GM12891 (cell line): ENCODE results near the gene ARHGAP11A. TPM values are rescaled to one million over a fixed set of nuclear protein-coding genes. Genes with fewer than 3 reads are reported as not detected.
A peak's percentile ranks its signal among the peaks of the same experiment; 100 is the strongest.
"Not testable (repeated sequence)": the region's sequence is repeated elsewhere in the genome, so short reads cannot be mapped to it uniquely, and the experiment has no call there.

ENCODE experiments used
- DNase-seq: peaks from one replicate; pipeline ENCODE4 v3.0.0; 2011; ENCODE audit warnings: low spot score; ENCODE audit not compliant: insufficient read length
- FAIRE-seq: peaks from 2 replicates; lab custom pipeline; 2011; peaks lifted over from hg19 to GRCh38; lab: Jason Lieb, UNC
- PAX5 ChIP-seq: IDR thresholded peaks from 2 replicates; pipeline ENCODE4 v1.6.1; 2011; ENCODE audit warnings: low read length, moderate library complexity, mild to moderate bottlenecking; ENCODE audit not compliant: insufficient read depth, severe bottlenecking
- POLR2A ChIP-seq: IDR thresholded peaks from 2 replicates; pipeline ENCODE4 v1.6.1; 2011; ENCODE audit warnings: low read depth, low read length, control low read depth
- POLR2AphosphoS5 ChIP-seq: IDR thresholded peaks from 2 replicates; pipeline ENCODE4 v1.6.1; 2011; ENCODE audit warnings: low read depth, low read length, control low read depth
- POU2F2 ChIP-seq: IDR thresholded peaks from 2 replicates; pipeline ENCODE4 v1.6.1; 2011; ENCODE audit warnings: low read depth, mild to moderate bottlenecking, control low read depth, low read length, moderate library complexity
- SPI1 ChIP-seq: IDR thresholded peaks from 2 replicates; pipeline ENCODE4 v1.6.1; 2011; ENCODE audit warnings: low read depth, low read length, control low read depth
- TAF1 ChIP-seq: IDR thresholded peaks from 2 replicates; pipeline ENCODE4 v1.6.1; 2011; ENCODE audit warnings: low read depth, low read length, control low read depth
- polyA plus RNA-seq: library from polyadenylated mRNA; unstranded; fragments of >200 nt; gene quantifications from one replicate; pipeline ENCODE4 v1.2.1, GENCODE V29; 2012; ENCODE audit warnings: low read depth, missing spikeins, inconsistent platforms; ENCODE audit not compliant: missing spikeins

The ARHGAP11A gene, protein sequence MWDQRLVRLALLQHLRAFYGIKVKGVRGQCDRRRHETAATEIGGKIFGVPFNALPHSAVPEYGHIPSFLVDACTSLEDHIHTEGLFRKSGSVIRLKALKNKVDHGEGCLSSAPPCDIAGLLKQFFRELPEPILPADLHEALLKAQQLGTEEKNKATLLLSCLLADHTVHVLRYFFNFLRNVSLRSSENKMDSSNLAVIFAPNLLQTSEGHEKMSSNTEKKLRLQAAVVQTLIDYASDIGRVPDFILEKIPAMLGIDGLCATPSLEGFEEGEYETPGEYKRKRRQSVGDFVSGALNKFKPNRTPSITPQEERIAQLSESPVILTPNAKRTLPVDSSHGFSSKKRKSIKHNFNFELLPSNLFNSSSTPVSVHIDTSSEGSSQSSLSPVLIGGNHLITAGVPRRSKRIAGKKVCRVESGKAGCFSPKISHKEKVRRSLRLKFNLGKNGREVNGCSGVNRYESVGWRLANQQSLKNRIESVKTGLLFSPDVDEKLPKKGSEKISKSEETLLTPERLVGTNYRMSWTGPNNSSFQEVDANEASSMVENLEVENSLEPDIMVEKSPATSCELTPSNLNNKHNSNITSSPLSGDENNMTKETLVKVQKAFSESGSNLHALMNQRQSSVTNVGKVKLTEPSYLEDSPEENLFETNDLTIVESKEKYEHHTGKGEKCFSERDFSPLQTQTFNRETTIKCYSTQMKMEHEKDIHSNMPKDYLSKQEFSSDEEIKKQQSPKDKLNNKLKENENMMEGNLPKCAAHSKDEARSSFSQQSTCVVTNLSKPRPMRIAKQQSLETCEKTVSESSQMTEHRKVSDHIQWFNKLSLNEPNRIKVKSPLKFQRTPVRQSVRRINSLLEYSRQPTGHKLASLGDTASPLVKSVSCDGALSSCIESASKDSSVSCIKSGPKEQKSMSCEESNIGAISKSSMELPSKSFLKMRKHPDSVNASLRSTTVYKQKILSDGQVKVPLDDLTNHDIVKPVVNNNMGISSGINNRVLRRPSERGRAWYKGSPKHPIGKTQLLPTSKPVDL
- 16.9 TPM for polyA plus RNA-seq

DNA sequence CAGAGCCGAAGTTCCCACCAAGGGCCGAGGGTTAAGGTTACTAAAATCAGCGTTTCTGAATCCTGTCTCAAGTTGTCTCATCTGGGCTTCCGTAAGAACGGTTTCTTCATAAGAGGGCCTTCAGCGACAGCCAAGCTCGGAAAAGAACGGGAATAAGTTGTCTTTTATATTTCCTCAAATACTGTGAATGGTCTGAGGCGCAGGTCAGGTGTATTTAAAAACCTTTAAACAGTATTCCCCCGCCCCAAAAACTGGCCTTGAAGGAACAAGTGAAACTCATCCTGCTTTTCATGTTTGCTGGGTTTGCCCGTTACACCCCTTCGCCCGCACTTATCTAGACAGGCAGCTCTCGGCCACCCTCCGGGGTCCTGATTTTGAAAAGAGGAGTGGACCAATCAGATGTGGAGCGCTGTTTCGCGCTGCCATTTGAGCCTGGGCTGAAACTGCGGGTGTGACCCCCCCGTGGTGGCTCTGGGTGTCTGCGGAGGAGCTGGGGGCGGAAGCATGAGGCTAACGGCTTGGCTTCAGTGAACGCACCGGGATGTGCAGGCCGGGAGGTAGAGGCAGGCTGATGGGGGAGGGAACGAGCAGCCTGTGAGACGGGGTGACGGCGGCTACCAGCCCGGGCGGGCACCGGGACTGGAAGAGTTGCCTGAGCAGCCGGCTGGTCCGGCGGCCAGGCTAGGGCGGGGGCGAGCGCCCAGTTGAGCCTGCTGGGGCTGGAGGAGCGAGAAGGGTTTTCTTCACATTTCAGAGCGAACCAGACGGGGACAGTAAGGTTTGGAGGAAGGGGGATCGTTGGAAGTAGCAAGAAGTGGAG is at the start of gene ARHGAP11A:
TSS of gene ARHGAP11A (plus strand) at position 454 of the 820 bp plus-strand sequence. CDS start 708 bp downstream, outside the sequence.
- DNase-seq = not testable (repeated sequence)
- FAIRE-seq = peak; percentile 82

DNA sequence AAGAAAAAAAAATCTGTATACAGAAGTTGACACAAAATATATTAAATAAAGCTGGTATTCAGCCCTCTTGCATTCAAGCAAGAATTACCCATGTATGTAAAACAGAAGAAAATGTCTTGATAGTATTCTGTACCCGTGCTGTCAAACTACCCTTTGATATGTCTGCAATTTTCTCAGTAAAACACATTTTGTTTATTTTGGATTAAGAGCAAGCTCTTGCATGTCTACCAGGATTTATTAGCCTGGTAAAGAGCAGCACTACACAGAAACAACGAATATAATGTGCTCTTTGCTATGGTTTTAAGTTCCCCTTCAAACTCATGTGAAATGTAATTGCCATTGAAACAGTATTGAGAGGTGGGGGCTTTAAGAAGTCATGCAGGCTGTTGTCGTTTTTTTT is 46.3 kb upstream of the ARHGAP11A start:
- not testable (repeated sequence) for DNase-seq, FAIRE-seq

DNA sequence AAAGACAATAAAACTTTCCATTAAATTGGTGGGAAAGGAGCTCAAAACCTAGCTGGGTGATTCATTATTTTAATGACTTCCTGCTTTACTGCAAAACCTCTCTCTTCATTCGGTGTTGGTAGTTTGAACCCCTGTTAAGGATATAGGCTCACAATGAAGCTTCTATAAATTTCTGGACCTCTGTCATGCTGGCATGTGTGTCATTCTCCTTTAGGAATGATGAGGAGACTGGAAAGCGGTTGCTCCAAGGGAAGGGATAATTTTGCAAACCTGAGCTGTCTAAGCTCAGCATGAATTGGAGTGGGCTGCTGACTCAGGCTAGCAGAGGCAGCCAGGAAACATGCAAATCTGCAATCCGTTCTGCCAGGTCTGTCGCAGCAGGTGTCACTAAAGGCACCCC is 36.8 kb upstream of the ARHGAP11A start:
- not testable (repeated sequence) for DNase-seq, FAIRE-seq

DNA sequence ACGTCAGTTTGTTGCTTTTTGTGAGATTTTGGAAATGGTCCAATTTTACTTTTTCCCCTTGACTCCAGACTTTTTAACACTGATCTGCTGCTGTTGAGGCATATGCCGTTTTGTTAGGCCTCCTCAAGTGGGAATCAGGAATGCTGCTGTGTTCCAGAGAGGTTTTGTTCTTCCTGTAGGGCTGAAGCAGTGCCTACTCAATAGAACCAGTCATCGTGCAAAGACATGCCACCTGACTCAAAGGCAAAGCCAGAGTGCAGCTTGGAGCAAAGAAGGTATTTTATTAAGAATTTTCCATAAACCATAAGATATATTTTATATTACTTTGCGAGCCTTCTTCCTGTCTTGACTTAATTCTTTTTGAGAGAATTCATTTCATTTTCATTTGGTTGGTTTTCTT is 29.5 kb upstream of the ARHGAP11A start:
- FAIRE-seq, DNase-seq: not testable (repeated sequence)

DNA sequence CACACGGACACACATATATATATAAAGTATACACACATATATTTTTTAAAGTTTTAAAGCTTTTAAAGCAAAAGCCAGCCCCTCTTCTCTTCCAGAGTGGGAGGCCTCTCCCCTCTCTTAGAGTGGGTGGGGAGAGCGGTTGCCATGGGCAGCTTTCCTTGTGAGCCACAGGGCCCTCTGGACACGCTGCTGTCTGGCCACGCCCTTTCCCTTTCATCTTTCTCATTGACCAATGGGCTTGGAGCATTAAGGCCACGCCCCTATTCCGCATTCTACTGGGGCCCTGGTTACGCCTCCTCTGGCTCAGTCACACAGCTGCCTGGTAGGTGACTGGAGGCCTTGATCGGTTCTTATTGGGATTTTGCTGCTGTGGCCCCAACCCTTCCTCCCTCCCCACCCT is 22.2 kb upstream of the ARHGAP11A start, which contains the start of gene GOLGA8N:
TSS of gene GOLGA8N (plus strand) at position 306 of the 400 bp plus-strand sequence.
- not testable (repeated sequence) for FAIRE-seq, DNase-seq

DNA sequence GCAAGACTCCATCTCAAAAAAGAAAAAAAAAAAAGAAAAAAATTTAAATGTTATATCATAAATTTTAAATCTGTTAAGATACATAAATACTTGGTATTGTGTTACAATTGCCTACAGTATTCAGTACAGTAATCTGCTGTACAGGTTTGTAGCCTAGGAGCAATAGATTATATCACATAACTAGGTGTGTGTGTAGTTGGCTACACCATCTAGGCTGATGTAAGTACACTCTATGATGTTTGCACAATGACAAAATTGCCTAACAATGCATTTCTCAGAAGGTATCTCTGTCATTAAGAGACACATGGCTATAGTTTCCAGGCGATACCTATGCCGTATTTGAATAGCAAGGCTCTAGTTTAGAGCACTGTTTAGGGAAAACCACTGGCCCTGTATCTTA is 5.8 kb upstream of the ARHGAP11A start:
- not testable (repeated sequence) for FAIRE-seq

DNA sequence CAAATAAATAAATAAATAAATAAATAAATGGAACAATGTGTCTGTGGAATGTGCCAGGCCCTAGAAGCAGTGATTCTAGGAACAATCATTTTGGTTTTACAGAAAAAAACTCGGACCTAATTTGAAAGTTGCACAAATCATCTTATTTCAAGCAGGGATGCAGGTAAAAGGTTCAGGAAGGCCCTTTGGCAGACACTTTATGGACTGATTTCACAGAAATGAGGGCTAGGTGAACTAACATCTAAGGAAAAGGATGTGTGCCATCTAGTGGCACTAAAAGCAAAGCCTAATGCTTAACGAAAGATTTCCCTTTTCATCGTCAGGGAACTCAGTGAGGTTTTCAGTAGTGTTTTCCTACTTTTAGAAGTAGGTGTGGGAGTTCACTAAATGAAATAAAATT is 4.6 kb upstream of the ARHGAP11A start:
- FAIRE-seq = peak; percentile 63

More for the DNA sequence above, 5.8 kb upstream of the ARHGAP11A start:
- DNase-seq = not testable (repeated sequence)

DNA sequence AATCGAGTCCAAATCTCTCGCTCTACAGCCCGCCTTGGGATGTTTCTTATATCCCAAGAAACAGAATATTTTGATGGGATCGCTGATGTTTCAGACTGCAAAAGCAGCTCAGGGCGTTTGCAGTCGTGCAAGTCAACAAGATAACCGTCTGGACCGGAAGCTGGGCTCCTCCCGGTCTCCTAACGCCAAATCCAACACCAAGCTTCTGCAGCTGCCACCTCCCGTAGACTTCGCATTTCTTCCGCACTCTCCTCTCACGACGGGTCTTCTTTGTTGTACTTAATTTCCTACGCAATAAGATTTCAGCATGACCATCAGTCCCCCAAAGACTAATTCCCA is 623 bp upstream of the ARHGAP11A start:
- not testable (repeated sequence) for DNase-seq
- peak; percentile 55 for FAIRE-seq

More for the DNA sequence above, 4.6 kb upstream of the ARHGAP11A start:
- not testable (repeated sequence) for DNase-seq

DNA sequence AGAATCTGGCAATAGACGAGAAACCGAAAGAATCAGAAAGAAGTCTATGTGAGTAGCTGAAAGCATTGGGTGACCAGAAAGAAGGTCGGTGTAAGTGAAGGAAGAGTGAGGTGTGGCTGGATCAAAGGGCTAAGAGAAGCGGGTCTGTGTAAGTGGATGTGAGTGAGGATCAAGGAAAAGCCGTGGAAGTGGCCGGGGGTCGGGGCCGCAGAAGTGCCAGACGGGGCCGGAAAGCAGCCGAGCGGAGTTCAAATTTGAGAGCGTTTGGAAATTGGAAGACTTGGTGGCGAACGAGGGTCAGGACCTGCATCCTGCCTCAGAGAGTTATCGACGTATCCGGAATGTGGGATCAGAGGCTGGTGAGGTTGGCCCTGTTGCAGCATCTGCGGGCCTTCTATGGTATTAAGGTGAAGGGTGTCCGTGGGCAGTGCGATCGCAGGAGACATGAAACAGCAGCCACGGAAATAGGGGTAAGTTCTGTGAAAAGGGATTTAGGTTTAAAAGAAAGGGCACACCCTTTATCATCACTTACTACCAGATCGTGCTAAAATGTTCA is 645 bp downstream of the ARHGAP11A start:
- DNase-seq, FAIRE-seq: not testable (repeated sequence)

DNA sequence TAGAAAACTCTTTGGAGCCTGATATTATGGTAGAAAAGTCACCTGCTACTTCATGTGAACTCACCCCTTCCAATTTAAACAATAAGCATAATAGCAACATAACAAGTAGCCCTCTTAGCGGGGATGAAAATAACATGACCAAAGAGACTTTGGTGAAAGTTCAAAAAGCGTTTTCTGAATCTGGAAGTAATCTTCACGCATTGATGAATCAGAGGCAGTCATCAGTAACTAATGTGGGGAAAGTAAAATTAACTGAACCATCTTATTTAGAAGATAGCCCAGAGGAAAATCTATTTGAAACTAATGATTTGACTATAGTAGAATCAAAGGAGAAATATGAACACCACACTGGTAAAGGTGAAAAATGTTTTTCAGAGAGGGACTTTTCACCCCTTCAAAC is 21.1 kb downstream of the ARHGAP11A start:
- DNase-seq (no peak), FAIRE-seq (no peak)
- TF ChIP-seq POU2F2 = no peak
- no peak for TF ChIP-seq POLR2A
- TF ChIP-seq TAF1 = no peak
- no peak for TF ChIP-seq POLR2AphosphoS5
- TF ChIP-seq PAX5 = no peak
- no peak for TF ChIP-seq SPI1

DNA sequence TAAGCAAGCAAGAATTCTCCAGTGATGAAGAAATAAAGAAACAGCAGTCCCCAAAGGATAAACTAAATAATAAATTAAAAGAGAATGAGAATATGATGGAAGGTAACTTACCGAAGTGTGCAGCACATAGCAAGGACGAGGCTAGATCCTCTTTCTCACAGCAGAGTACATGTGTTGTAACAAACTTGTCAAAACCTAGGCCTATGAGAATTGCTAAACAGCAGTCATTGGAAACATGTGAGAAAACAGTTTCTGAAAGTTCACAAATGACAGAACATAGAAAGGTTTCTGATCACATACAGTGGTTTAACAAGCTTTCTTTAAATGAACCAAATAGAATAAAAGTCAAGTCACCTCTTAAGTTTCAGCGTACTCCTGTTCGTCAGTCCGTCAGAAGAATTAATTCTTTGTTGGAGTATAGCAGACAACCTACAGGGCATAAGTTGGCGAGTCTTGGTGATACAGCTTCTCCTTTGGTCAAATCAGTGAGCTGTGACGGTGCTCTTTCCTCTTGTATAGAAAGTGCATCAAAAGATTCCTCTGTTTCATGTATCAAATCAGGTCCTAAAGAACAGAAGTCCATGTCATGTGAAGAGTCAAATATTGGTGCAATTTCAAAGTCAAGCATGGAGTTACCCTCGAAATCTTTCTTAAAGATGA is 21.7 kb downstream of the ARHGAP11A start:
- no peak for DNase-seq
- FAIRE-seq = peak; percentile 65
- TF ChIP-seq PAX5 (peak; percentile 60), POU2F2 (no peak)
